Hematopoietic multipotent progenitor cell treated with erythropoietin and hydrocortisone succinate and interleukin-3 and kit ligand, for 15 days (in vitro differentiated cells): ENCODE measurements around the gene TSPAN9.

ENCODE experiments used
- DNase-seq: peaks from one replicate; pipeline ENCODE4 v3.0.0-alpha.2; 2015; ENCODE audit warnings: low spot score

The TSPAN9 gene

DNA sequence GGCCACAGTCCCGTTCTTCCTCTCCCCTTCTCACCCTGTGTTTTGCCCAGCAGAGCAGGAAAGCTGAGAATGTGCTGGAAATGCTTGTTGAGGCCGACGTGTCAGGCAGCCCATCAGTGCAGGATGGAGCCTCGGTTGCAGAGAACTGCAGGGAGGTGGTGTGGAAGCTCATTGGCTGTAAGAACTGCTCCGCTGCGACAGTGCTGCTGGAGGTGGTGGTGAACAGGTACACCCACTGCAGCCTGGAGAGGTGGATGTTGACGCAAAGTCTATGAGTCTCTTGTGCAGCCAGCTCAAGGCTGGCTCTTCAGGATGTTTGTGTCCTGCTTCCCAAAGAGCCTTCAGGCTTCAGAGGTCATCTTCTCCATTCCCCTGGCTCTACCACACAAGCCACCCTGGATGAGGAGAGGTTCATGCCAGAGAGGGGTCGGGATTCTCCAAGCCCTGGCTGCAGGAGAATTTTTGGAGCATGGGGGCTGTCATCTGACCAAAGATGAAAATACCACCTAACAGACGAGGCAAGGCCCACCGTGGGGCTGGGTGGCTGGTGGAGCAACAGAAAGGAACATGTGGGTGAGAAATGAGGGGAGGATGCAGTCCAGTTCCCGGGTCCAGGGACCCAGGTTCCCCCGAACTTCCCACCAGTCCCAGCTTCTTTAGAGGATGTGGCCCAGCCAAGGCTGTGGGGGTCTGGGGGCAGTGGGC lies 239.7 kb downstream of the TSPAN9 start:
- no peak for DNase-seq

DNA sequence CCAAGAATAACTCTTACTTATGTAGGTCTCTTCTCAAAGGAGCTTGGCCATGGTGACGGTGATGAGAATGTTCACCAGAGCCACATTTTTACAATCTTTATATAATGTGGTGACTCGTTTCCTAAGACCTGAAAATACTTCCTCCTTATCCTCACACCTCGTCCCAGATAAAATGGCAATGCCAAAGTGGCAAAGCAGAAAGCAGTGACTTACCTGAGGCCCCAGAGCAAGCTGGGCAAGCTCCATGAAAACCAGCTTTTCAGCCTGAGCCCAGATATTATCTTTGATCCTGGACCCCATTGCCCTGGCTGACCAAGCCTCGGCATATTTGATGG lies 240.3 kb downstream of the TSPAN9 start:
- DNase-seq, result no peak

DNA sequence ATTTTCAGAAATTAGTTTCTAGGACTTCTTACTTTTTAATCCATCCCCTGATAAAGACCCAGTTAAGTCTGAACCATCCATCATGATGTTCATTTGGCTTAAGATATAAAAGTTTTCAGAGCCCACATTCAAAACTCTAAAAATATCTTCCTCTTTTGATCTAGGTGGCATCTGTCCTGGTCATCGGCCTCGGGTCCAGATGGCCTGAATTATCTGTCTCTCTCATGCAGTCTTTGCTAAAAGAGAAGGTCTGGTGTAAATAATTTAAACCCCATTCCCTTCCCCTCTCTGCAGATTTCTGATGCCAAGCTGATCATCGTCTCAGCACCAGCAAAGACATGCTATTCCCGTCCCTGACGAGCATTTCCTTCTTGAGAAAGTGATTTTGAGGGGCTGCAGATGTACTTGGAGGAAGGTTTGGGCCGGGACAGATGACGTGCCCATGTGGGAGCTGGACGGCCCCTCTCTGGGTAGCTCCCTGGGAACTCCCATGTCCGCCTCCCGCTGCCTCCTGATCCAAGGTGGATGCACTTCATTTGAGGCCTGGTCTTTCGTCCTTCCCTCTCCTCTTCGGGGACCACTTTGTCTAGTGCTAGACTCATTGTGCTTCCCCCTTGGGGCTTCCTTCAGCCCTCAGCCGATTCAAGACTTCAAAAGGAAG lies 240.8 kb downstream of the TSPAN9 start:
- DNase-seq, result no peak

DNA sequence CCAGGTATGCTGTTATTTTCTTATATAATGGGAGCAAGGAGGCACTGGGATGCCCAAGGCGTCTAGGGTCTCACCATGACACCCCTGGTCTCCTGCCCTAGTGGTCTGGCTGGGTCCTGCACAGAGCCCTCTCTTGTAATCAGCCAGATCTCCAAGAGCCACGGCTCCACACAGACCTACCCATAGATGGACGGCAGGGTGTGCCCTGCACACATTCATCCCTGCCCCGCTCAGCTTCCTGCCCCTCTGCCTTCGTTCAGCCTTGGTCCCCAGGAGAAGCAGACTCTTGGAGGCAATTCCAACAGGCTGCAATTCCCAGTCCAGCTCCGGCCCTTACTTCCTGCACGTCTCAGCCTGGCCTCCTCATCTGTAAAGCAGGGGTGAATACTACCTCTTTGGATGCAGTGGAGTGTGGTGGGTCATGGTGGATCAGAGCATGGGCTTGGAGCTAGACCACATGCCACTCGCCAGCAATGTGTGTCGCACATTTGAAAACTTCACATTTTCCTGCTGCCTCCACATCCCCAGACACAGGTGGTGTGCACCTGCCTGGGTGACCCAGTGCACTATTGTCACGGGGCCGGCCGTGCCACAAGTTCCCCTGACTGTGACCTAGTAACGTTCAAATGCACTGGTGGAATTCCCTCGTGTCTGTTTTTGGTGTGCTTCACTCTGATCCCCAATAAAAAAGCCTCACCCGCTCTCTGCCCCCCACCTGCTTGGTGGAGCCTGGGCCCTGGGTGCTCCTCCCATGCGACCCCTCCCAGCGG lies 242.7 kb downstream of the TSPAN9 start:
- DNase-seq, result no peak

DNA sequence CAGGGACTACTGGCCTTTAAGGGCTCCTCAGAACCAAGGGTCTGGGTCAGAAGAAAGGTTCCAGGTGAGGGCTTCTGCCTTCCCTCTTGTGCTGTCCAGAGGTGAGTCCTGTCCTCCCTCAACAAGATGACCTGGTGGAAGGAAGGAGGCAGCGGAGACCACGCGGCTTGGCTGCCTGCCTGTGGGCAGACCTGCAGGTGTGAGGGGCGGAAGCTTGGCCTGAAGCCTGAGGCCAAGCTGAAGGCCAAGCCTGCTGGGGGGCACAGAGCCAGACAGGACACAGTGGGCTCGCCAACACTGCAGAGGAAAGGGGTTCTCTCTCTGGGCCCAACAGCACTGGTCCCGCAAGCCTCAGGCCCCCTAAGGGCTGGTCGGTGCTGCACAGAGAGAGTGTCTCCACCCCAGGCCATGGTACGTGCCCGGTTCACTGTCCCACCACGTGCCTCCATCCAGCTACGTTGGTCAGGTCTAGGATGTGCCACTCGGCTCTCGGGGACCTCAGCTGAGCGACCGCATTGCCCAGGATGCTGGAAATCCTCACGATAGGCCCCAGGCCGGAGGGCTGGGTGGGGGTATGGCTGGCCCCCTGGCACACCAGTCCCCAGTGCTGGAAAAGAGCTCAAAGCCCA lies 243.8 kb downstream of the TSPAN9 start:
- no peak for DNase-seq

DNA sequence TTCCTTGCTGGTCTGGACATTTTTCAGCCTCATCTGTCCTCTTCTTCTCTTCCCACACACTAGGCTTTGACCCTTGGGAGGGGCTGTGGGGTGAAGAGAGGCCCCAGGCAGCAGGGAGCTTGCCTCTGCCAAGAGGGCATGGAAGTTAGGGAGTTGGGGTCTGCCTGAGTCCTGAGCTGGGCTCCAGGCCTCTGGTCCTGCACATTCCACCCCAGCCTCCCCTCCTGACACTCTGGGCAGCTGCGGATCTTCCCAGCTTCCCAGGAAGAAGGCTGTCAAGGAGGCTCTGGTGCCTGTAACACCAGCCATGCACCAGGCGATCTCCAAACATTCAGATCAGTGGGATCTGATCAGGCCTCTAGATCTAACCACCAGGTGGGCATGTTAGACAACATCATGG lies 244.7 kb downstream of the TSPAN9 start:
- no peak for DNase-seq

DNA sequence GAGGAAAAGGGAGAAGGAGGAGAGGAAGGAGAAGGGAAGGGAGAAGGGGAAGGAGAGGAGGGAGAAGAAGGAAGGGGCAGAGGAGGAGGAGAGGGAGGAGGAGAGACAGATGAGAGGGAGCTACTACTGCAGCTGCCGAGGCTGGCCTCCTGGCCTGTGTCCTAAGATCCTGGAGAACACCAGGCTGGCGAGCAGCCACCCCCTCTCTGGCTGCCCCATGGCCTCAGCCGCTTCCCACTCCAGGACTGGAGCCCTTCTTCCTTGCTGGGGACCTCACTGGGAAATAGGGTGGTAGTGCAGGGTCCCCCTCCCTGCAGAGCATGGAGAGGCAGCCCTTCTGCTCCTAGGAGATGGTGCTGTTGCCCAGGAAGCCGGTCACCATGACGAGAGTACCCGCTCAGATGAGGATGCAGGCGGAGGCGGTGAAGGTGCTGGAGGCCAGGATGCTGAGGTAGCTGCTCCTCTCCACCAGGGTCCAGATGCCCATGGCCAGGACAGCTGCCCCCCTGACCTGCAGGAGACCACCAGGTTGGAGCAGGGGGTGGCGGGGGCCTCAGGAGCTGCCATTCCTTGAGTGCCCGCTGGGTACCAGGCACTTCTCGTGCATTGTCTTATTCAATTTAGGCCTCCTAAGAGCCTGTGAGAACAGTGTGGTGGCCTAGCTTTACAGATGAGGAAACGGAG lies 246.0 kb downstream of the TSPAN9 start:
- DNase-seq, result no peak

DNA sequence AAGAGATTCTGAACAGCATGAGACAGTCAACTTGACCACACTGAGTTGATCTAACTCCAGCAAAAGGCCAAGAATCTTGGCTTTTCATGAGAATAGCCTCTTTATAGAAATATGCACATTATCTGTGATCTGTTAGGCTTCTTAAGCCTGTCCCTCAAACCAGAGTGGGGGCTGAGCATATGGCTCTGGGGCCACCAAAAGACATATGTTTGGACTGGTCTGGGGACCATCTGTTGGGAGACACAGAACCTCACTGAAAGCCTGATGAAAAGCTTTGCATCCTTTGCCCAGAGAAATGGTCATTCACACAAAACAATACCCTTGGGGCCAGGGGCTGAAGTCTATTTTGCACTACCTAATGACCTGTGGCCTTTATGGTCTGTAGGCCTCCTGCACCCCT lies 248.6 kb downstream of the TSPAN9 start:
- no peak for DNase-seq

DNA sequence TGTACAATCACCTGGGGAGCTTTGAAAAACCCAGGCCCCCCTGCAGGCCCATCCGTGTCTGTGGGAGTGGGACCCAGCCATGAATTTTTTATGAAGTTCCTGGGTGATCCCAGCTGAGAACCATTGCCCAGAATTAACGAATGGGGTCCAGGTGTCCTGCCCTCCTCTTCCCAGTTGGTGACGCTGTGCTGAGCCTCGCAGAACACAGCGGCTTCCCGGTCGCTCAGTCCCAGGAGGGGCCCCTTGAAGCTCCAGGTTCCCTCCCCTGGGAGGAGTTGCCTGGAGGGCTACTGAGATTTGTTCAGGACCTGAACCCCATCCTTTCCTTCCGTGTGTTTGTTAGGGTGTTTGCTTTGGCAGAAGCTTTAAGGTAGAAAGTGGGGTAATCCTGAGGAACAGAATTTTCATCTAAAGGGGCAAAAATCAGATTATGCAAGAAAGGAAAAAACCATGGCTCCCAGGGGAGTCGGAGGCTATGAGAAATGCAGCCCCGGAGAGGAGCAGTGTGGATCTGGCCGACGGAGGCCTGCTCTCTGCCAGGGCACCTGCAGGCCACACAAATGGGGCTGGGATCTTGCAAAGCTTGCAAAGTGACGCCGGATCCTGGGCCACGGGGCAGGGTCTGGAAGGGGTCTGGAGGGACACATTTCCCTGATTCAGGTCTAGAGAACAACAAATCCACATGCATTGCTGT lies 249.1 kb downstream of the TSPAN9 start:
- no peak for DNase-seq

DNA sequence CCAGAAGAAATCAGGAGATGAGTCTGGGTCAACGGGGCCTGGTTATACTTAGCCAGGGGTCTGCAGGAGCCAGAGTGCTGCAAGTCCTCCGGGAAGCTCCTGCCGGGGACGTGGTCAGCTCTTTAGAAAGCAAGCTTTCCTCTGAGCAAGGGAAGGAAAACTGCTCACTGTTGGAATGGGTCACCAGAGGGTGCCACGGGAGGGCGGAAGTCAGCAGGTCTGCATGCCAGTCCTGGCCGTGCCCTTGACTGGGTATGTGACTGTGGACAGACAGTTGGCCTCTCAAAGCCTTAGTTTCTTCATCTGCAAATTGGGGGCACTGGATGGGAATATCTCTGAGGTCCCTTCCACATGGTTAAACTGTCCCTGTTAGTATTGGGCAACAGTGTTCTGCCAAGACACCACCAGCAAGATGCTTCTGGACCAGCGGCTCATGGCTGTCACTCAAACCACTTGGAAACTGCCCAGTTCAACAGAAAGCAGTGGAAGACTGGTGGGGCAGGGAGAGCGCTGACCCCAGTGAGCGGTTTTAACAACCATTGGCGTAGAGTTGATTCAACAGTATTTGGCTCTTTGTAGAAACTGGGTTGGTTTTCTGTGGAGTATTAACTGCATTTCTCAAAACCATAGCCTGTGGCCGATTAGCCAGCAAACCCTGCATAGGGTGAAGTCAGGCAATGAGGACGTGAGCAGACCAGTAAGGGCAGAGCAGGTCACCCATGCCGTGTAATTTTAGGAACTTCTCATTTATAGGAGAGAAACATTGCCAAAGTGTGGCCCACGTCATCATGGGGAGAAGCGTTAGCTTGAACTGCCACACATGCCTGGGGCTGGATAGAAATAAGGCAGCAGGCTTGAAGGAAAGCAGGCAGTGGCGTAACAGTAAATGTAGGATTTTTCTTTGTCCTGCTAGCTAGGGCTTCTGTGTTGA lies 249.9 kb downstream of the TSPAN9 start:
- no peak for DNase-seq

DNA sequence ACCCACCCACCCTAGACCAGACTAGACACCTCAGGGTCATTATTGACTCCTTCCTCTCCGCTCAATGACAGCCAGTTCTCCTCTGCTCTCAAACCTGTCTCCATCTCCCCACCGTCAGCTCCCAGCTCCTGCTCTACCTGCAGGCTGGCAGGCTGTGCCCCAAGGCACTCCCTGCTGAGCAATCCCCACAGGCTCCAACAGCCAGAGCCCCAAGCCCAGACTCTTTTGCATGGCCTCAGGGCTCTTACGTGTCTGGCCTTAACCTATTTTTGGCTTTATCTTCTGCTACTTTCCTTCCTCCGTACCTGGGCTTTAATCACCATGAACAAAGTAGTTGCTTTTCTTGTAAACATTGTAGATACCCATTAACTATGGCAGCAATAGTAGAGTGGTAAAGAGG lies 250.9 kb downstream of the TSPAN9 start:
- no peak for DNase-seq

DNA sequence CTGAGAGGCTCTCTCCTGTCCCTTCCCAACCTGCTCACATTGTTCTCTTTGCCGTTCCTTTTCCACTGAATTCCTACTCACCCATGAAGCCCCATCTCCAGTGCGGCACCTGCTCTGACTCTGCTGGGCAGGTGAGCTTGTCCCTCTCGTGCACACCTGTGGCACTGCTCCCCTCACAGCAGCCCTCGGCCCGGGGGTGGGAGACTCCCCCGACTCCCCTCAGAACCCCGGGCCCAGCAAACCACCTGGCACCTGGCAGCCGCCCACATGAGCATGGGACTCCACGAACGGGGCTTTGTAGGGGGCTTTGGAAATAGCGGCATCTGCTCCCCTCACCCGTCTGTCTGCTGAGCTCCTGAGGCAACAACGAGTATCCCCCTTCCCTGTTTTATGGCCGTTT lies 251.4 kb downstream of the TSPAN9 start:
- no peak for DNase-seq

DNA sequence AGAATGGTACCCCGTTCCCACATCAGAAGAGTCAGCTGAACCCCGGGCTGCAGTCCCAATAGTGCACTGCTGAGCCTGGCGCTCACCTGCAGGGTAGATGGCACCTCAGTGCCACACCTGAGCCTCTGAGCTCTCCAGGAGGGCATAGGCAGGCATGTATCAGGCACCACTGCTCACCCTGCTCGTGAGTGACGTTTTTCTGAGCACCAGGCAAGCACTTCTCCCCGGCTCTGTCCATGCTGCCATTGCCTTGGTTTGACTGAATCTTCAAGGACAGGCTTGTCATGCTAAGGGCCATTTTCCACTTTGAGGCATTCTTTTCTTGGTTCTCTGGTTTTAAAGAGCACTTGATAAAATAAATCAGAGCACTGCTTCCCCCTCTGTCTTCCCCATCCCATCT lies 252.2 kb downstream of the TSPAN9 start:
- no peak for DNase-seq

DNA sequence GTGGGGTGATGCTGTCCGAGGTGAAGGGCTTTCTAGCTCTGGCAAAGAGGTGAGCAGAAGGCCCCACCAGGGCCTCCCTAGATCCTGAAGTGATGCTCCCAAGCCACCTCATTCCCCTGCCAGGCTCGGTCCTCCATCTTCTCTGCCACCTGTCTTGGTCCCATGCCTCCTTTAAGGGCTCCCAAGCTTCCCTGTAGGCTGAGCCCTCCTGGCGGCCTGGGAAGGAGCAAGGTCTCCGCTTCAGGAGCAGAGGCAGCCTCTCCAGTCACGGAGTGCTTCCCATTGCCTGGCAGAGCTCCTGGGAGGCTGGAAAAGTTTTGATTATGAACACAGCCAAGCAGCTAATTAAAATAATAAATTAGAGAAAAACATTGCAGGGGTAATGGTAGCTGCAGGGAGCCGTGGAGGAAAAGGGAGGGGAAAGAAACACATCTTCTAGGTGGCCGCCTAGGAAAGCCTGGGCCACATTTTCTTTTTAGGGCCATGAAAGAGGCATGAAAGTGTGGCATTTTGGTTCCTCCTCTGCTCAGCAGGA lies 253.9 kb downstream of the TSPAN9 start:
- DNase-seq, result no peak

DNA sequence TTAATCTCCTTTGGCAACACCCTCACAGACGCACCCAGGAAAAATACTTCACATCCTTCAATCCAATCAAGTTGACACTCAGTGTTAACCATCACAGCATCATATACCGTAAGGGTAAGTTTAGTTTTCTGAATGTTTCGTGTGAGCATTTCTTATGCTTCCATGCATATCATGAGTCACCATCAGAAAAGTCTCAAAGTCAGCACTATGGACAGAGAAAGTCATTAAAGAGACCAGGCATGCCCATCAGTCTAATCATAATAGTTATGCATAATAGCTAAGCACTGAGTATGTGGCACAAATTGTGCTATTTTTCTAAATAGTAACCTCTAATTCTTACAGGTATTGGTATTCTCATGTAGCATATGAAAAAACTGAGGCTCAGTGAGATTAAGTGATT lies 255.0 kb downstream of the TSPAN9 start:
- no peak for DNase-seq

DNA sequence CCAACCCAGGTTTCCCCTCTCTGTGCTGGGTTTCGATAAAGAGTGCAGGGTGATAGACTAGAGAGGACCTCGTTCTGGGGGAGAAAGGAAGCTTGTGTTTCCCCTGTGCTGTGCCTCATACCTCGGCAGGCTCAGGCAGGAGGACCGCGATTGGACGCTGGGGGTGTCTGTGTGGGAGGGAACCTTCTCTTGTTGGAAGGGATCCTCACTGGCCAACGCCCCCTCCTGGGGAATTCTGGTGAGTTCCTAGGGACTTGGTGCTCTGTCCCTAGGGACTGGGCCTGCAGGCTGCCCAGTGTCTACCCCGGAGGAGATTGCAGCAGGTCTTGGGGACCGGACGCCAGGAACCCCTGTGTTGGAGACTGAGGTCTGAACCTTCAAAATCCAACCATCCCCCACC lies 256.4 kb downstream of the TSPAN9 start:
- DNase-seq, result no peak

DNA sequence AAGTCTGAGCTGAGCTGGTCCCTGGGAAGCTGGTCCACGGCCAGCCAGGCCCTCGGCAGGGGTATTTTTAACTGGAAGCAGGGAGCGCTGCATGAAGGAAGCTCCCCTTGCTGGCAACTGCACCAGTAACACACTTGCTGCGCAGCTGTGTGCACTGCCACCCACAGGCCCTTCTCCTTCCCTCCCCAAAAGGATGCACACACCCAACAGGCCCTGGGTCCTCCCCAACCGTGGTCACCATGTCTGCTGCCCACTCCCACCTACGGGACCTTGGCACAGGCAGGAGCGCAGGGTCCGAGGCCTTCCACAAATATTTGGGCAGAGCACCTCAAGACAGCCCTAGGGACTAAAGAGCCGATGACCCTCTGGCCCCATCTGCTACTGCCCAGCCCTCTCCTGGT lies 256.8 kb downstream of the TSPAN9 start:
- DNase-seq, result no peak

DNA sequence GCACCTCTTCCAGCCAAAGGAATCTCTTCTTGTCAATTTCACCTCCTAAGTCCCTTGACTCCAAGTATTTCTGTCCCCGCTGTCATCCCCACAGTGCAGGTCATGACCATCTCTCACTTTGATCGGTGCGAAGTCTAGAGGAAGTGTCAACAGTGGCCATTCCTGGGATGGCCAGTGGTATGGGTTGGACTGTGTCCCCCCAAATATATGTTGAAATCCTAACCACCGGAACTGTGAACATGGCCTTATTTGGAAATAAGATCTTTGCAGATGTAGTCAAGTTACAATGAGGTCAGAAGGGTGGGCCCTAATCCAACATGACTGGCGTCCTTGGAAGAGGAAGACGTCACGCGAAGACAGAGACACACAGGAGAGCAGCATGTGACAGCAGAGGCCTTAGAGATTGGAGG lies 257.9 kb downstream of the TSPAN9 start:
- no peak for DNase-seq
